Endometrial microvascular endothelial cells (primary cell): ENCODE results near the gene B4GALT5. TPM values are rescaled to one million over a fixed set of nuclear protein-coding genes. Genes with fewer than 3 reads are reported as not detected.
"Not testable (repeated sequence)": the region's sequence is repeated elsewhere in the genome, so short reads cannot be mapped to it uniquely, and the experiment has no call there.

ENCODE experiments used
- in situ Hi-C: cut with HindIII; loops from 2 replicates; pipeline ENCODE4 v1.10.0; 2017; ENCODE audit warnings: low sequenced_read_pairs, low pct_unique_long_range_greater_than_20kb; ENCODE audit errors: inconsistent ontology term
- total RNA-seq: library from RNA; depleted of rRNA; stranded (reverse); fragments of >200 nt; gene quantifications from one replicate; pipeline ENCODE4 v1.2.3, GENCODE V29; 2015; ENCODE audit errors: inconsistent ontology term

B4GALT5 gene
- total RNA-seq, 1 donor from 2014 or later, result 30.7 TPM

DNA sequence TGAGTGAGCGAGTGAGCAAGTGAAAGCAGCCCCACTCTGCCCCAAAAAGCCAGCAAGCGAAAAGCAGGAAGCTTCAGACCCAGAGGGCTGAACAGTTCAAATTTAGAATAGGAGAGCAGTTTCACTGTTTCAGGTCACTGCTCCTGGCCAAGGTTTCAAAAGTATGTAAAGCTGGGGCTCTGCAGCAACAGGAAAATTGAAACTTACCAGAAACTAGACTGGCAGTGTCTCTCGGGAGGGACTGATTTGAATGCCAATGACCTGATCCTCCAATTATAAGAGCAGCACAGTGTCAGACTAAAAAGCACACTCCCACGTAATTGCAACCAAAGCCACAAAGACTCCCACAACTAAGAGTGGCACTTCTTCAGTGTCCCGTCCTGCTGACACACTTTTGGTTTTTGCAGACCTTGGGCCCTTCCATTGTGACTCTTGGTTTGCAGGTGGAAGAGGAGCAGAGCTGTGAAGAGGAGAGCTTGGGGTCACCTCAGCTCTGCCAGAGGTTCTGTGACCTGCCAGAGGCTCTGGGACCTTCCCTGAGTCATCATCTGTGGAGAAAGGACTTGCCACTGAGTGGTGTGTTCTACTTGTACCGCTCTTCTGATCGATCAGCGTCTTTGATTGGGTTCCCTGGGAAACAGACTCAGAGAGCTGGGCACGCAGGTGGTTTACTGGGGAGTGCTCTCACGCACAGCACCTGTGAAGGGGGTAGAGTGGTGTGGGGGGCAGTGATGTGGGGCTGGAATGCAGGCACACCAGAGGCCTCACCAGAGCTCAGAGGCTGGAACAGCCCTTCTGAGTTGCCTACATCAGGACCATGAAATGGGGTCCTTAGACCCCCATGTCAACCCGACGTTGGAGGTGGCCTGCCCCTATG lies 93.1 kb downstream of the B4GALT5 start:
- in situ Hi-C loops, result no loop called here

DNA sequence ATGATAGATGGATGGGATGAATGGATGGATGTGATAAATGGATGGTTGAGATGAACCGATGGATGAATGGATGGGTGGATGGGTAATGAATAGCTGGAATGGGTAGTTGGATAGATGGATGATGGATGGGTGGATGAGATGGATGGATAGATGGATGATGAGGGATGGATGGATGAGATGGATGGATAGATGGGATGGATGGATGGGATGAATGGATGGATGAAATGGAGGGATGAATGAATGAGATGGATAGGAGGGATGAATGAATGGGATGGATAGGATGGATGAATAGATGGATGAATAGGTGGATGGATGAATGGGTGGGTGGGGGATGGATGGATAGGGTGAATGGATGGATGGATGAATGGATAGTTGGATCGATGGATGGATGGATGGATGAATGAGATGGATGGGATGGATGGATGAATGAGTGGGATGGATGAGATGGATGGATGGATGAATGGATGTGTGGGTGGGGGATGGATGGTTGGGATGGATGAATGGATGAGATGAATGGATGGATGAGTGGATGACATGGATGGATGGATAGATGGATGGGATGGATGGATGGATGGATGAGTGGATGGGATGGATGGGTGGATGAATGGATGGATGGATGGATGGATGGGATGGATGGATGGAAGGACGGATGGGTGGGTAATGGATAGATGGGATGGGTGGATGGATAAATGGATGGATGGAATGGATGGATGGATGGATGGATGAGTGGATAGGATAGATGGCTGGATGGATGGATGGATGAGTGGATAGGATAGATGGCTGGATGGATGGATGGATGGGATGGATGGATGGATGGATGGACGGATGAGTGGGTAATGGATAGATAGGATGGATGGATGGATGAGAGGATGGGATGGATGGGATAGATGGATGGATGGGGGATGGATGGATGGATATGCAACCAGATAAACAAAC lies 94.3 kb downstream of the B4GALT5 start:
- in situ Hi-C loops, result no loop called here

DNA sequence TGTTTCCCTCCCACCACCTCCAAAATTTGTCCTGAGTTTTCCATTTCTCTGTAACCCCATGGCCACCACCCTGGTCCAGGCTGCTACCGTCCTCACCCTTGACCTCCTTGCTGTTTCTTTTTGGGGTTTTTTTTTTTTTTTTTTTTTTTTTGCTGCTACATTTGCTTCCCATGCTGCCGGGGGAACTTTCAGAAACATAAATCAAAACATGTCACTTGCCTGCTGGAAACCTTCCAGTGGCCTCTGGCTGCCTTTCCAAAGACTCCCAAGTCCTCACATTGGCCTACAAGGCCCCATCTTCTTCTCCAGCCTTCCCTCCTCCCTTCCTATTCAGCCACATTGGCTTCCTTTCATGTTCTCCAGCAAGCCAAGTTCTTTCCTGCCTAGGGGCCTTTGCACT lies 95.4 kb downstream of the B4GALT5 start:
- in situ Hi-C loops, result no loop called here

DNA sequence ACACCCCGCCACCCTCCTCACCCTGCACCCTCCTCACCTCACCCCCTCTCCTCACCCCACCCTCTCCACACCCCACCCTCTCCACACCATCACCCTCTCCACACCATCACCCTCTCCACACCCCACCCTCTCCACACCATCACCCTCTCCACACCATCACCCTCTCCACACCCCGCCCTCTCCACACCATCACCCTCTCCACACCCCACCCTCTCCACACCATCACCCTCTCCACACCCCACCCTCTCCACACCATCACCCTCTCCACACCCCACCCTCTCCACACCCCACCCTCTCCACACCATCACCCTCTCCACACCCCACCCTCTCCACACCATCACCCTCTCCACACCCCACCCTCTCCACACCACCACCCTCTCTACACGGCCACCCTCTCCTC lies 96.3 kb downstream of the B4GALT5 start:
- in situ Hi-C loops, result not testable (repeated sequence)

DNA sequence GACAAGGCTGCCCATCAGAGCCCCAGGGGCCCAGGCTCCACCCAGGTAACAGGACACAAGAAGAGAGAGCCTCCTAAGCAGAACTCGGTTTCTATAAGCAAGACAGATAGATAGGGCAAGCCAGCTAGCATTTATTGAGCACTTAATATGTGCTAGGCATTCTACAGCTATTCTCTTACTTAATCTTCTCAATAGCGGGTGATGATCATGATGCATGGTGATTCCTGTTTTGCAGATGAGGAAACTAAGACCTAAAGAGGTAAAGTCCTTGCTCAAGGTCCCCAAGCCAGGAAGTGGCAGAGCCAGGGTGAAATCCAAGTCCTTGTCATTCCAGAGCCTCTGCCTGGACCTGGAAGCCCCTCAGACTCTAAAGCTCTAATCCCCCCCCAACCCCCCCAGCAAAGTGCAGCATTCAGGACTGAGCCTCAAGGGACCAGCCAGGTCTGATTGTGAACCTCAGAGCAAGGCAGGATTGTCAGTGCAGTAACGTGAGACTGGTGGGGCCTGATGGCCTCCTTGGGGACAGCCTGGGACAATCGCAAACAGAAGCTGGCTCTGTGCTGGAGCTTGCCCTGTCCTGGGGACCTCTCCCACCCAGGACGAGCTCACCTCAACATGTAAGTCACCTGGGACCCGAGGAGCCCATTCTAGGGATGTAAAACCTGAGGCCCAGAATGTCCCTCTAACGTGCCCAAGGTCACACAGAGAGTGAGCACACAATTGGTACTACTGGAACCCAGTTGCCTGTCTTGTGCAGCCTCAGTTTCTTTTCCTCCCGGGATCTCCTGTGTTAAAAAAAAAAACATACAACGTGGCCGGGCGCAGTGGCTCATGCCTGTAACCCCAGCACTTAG lies 97.3 kb downstream of the B4GALT5 start:
- in situ Hi-C loops, result no loop called here

DNA sequence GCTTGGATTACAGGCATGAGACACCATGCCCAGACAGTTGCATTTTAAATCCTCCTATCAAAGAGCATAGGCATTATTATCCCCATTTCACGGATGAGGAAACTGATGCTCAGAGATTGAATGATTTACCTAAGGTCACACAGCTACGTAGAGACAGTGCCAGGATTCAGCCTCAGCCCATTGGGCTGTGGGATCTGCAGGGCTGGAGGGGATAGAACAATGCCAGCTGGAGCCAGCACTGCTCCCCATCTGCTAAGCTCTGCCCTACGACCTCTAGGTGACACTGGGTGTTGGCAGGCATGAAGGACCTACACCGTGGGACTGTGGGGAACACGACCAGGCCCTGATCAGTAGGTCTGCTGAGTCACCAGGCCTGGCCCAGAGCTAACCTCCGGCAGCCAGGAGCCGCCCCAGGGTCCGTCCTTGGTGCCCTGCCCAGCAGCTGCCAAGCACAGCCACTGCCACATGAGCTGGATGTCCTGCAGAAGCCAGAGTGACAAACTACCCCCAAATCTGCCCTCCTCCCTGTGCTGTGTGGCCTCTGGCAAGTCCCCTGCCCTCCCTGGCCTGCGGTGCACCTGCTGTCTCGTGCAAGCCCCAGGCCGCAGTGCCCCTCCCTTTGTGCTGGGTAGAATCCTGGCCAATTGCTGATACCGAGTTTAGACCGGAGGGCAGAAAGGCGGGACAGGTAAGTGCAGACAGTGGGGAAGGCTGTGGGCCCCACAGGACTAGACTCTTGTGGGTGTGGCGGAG lies 98.1 kb downstream of the B4GALT5 start:
- in situ Hi-C loops, result no loop called here

DNA sequence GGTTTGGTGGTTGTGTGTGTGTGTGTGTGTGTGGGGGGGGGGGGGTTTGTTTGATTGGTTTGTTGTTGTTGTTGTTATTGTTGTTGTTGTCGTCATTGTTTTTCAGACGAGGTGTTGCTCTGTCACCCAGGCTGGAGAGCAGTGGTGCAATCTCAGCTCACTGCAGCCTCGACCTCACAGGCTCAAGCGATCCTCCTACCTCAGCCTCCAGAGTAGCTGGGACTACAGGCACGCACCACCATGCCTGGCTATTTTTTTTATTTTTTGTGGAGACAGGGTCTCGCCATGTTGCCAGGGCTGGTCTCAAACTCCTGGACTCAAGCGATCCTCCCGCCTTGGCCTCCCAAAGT lies 98.7 kb downstream of the B4GALT5 start:
- in situ Hi-C loops, result not testable (repeated sequence)

DNA sequence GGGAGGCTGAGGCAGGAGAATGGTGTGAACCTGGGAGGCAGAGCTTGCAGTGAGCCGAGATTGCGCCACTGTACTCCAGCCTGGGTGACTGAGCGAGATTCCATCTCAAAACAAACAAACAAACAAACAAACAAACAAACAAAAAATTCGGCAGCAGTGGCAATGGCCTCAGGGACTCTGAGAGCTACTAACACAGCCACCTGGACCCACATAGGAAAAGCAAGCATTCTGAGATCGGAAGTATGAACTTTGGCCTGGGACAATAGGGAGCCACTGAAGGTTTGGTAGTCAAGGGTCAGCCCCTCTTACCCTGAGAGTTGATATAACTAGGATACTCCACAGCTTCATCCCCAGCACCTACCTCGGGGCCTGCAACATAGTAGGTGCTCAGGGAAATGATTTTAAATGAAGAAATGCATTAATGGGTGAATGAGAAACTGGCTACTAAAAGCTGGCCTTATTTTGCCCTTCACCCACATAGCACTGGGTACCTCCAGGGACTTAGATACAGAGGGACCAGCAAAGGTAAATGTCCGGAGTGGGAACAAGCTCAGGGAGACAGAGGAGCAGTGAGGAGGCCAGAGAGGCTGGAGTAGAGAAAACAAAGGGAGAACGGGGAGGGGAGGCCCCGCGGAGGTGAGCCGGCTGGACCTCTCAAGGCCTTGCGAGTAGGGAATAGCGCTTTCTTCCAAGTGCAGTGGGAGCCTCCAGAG lies 99.2 kb downstream of the B4GALT5 start:
- in situ Hi-C loops, result no loop called here

DNA sequence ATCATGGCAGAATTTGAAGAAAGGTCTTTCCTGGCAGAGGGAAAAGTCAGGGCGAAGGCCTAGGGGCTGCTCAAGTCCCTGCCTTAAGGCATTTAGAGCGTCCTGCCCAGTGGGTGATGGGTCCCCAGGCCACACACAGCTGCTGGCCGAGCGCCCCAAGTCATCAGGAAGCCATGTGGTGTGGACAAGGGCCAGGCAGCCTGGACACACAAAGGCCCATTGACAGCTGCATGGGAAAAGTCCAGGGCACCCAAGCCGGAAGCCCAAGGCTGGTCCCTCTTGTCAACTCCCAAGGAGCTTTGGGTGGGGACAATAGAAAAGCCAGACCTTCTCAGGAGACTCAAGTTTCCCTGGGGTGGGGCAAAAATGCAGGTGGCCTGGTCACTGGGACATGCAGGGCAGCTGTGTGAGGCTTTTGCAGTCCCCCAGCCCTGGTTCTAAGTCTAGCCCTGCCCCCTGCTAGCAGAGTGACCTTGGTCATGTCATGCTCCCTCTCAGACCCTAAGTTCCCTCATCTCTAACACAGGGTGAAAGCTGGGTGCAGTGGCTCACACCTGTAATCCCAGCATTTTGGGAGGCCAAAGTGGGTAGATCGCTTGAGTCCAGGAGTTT lies 101.4 kb downstream of the B4GALT5 start:
- in situ Hi-C loops, result no loop called here

DNA sequence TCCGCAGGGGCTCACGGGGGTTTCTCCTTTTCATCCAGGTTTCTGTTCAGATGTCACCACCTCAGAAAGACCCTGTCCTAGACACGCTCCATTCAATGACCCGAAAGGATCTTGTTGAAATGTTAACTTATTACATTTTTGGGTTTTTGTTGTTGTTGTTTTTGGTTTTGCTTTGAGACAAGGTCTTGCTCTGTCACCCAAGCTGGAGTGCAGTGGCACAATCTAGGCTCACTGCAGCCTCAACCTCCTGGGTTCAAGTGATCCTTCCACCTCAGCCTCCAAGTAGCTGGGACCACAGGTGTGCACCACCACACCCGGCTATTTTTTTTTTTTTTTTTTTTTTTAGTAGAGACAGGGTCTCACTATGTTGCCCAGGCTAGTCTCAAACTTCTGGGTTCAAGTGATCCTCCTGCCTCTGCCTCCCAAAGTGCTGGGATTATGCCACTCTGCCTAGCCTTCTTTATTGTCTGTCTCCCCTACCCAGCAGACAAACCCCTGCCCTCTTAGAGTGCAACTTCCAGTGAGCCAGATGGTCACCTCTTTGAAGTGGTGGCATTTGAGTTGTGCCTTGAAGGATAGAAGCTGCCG lies 102.0 kb downstream of the B4GALT5 start:
- in situ Hi-C loops, result not testable (repeated sequence)

DNA sequence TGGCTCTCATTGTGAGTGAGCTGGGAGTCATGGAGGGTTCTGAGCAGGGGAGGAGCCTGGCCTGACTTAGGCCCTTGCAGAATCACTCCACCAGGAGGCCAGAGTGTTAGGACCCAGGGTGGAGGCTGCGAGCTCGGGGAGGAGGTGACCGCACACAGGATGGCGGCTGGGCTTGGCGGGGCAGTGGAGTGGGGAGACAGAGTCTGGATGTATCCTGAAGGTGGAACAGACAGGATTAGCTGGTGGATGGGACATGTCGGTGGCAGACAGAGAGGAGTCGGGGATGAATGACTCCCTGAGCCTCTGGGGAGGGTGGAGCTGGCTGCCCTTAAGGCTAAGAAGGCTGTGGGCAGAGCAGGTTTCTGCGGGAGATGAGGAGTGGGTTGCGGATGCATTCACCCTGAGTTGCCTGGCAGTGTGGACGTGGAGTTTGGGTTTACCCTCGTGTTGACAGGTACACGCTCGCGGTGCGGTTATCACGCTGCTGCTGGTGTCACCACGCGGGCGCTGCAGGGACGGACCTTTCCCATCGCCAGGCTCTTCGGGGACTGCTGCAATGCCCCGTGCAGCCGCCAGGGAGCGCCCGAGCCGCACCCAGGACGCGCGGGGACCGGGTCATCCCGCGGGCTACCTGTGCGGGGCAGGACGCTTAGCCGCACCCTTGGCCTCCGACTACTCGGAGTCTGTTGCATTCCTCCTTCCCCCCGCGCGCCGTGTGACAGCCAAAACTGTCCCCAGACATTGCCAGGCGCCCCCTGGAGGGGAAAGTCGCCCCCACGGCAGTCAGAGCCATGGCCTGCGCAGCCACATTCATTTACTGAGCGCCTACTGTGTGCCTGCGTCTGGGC lies 102.8 kb downstream of the B4GALT5 start:
- in situ Hi-C loops, result no loop called here

DNA sequence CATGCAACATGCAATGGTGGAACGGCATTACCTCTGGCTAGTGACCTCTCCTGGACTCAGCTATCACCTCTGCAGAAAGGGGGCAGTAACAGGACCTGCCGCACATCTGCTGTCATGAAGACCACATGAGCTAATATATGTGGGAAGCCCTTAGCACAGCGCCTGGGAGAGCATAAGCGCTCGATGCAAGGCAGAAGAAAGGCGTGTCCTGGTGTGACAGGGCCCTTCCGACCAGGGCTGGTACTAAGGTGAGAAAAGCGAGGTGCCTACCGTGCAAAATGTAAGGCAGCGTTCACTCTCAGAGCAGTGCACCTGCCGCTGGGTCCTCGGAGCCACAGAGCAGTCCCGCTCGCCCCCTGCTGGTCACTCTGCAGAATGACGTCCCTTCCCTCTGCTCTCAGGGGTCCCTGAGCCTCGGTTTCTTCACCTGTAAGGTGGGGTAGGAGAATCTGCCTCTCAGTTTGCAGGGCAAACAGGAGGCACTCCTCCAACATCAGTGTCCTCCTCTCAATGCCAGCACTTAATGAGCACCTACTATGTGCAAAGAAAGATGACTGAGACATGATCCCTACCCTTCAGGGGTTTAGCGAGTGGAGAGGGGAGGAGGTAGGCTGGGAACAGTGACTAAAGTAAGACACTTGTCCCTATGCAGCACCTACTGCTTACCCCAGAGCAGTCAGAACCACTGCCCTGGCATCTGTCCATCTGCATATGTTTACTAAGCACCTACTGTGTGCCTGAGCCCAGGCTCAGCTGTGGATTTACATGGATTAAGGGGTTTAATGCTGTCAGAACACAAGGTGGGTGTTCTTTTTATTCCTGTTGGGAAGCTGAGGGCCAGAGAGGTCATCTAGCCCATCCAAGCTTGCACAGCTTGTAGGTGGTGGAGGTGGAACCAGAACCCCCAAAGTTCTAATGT lies 104.7 kb downstream of the B4GALT5 start:
- in situ Hi-C loops, result no loop called here

DNA sequence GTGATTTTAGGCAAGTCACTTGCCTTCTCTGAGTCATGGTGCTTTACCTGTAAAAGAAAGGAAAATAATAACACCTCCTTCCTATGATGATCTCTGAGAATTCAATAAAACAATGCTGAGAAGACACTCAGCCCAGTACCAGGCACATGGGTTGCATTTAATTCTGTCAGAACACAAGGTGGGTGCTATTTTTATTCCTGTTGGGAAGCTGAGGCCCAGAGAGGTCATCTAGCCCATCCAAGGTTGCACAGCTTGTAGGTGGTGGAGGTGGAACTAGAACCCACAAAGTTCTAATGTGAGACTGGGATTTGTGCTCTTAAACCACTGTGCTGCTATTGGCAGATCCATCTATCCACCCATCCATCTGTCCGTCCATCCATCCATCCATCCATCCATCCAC lies 106.1 kb downstream of the B4GALT5 start:
- in situ Hi-C loops, result no loop called here

DNA sequence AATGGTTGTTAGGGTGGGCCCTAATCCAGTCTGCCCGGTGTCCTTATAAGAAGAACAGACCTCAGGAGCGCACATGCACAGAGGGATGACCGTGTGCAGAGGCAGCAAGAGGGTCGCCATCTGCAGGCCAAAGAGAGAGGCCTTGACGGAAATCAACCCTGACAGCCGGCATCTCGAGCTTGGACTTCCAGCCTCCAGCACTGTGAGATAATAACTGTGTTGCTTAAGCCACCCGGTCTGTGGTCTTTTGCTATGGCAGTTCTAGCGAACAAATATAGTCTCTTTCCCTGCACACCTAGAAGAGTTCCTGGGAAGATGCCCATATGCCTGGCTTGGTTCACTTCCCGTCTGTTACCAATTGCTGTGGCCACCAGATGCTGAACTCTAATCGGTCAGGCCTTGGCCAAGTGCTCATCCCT lies 110.5 kb downstream of the B4GALT5 start:
- in situ Hi-C loops, result no loop called here
